Smooth muscle cell of the brain vasculature (primary cell): Measurements from ENCODE around the gene PIGL.
"Not testable (repeated sequence)": the region's sequence is repeated elsewhere in the genome, so short reads cannot be mapped to it uniquely, and the experiment has no call there.

Experiments
- DNase-seq: peaks from one replicate; pipeline ENCODE4 v3.0.0-alpha.2; 2012; ENCODE audit warnings: low read depth, low spot score

Gene PIGL

DNA sequence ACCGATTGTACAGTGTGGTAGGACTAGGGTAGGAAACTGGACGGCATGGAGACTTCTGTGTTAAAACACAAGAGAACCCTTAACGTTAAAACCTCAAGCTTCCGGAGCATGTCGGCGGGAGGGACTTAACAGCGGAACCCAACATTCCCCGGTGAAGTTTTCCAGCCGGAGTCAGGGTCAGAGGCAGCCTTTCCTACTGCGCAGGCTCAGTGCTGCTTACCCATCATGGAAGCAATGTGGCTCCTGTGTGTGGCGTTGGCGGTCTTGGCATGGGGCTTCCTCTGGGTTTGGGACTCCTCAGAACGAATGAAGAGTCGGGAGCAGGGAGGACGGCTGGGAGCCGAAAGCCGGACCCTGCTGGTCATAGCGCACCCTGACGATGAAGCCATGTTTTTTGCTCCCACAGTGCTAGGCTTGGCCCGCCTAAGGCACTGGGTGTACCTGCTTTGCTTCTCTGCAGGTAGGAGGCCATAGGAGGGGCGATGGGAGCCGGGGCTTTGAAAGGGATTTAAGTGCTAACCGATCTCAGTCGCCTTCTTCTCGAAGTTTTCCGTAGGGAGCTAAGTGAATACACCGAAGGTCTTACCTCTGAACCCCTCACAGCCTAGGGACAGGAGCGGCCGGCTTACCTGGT lies at the start of gene PIGL:
Gene PIGL, plus strand, starts transcription at position 209 of the 634 bp plus-strand sequence. Its CDS starts 17 bp downstream, at position 226.
- peak; percentile 91 for DNase-seq

GRCh38 chr17:16171613-16172012 lies 45.4 kb upstream of the PIGL start:
- peak; percentile 66 for DNase-seq

- no peak for DNase-seq
Observed at GRCh38 chr17:16178836-16179235, 38.2 kb upstream of the PIGL start.

- DNase-seq: no peak
Observed at GRCh38 chr17:16181581-16181980, 35.4 kb upstream of the PIGL start.

GRCh38 chr17:16187642-16188041 lies 29.4 kb upstream of the PIGL start:
- DNase-seq: no peak

DNA sequence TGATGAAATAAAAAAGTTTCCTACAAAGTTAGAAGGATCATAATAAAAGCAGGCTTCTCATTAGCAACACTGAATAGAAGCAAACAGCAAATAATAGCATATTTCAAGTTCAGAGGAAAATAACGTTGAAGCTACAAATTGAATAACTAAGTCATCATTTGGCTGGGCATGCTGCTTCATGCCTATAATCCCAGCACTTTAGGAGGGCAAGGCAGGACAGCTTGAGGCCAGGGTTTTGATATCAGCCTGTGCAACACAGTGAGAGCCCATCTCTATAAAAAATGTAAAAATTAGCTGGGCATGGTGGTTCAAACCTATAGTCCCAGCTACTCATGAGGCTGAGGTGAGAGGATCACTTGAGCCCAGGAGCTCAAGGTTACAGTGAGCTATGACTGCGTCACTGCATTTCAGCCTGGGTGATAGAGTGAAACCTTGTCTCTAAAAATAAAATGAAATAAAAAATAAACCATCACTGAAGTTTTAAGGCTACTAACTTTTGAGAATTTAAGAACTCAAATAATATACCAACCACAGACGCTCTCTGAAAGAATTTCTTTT lies 27.1 kb upstream of the PIGL start:
- DNase-seq: no peak

- DNase-seq: no peak
Observed at GRCh38 chr17:16190703-16191360, 26.2 kb upstream of the PIGL start.

GRCh38 chr17:16191604-16192003 lies 25.4 kb upstream of the PIGL start:
- no peak for DNase-seq

- DNase-seq: not testable (repeated sequence)
Observed at GRCh38 chr17:16194307-16194835, 22.6 kb upstream of the PIGL start.

DNA sequence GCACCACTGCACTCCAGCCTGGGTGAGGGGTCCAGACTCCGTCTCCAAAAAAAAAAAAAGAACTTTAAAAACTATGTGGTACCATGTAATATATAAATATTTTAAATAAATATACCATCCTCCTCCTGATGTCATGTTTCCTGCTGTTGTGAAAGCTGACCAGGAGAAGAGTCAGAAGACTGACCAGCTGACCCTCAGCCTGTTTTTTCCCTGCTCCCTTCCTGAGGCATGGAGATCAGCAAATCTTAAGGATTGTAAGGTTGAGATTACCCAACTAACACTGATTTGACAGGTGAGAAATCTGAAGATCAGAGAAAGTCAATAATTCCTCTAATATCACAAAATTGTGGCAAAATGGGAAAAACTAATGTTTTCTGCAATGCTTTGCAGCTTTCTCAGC lies 19.7 kb upstream of the PIGL start:
- no peak for DNase-seq

DNA sequence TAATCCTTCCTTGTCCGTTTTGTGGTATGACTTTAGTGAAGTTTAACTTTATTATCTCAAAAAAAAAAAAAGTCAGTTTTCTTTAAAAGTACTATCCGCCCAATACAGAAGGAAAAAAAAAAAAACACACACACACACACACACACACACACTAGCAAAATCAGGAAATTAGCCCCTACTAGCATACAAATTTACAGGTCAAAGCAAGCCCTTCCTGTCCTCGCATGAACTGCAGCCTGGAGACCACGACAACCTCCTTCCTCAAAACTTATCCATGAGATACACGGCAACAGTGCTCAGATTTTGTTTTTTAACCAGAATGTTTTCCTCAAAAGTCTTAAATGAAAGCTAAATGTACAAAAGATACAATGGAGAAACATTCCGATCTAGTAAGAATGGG lies 17.9 kb upstream of the PIGL start:
- no peak for DNase-seq

GRCh38 chr17:16201693-16202131 lies 15.3 kb upstream of the PIGL start:
- not testable (repeated sequence) for DNase-seq

DNA sequence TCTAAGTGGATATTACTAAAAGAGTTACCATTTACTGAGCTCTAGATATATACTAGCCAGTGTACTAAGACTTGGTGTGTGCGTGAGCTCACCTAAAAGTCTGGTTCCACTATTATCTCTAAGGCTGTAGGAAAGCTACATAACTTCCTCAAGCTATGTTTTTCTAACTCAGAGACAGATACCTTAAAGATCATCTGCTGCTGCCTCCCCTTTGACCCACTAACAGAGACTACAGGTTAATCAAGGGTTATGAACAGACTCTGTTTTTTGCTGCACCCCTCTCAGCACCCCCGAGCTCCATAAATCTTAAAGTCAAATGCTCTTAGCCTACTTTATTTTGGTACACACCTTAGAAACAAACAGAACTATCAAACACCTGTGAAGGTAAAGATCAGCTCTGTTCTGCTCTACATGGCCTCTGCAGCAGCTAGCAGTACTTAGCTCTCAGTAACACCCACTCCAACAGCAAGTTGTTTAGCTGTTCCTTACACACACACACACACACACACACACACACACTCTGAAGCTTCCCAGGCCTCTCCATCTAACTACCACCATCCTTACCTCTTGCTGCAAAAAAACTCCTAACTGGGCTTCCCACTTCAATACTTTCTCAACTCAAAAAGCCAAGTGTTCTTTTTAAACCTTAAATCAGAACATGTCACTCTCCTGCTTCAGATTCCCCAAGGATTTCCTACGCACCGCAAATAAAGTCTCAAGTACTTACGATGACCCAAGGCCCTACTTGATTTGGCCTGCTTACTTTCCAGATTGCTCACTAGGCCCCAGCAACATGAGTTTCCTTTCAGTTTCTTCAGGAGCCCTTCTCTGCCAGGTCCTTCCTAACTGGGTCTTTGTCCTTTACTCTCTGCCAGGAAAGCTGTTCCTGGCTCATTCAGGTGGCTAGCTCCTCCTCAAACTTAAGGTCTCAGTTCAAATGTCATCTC lies 14.2 kb upstream of the PIGL start:
- DNase-seq: not testable (repeated sequence)

DNA sequence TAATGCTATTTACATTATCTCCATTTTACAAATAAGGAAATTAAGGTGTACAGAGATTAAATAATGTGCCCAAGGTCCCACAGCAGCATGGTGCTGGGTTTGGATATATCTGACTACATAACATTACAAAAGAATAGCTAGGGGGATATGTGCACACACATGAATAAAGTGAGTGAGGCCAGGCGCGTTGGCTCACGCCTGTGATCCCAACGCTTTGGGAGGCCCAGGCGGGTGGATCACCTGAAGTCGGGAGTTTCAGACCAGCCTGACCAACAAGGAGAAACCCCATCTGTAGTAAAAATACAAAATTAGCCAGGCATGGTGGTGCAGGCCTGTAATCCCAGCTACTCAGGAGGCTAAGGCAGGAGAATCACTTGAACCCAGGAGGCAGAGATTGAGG lies 12.2 kb upstream of the PIGL start:
- DNase-seq: not testable (repeated sequence)

DNA sequence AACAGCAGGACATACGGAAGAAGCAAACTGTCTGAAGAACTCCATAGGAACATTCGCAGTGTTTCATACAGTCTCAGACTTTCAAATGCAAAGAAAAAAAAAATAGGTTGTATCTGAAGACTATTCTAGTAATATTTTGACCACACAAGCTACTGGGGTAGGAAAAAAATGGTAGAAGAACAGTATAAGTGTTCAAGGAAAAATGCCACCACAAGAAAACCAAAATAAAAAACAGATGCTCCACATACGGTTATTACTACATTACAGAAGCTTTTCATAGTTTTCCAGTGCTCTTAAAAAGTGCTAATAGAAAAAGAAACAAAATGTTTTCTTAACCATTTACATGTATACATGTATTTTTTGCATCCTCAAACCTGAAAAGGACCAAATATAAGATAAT lies 5.4 kb upstream of the PIGL start:
- DNase-seq: no peak

- no peak for DNase-seq
Observed at GRCh38 chr17:16212793-16213192, 4.2 kb upstream of the PIGL start.

- no peak for DNase-seq
Observed at GRCh38 chr17:16214190-16215001, 2.6 kb upstream of the PIGL start.

- DNase-seq: no peak
Observed at GRCh38 chr17:16215002-16215272, 2.1 kb upstream of the PIGL start.

DNA sequence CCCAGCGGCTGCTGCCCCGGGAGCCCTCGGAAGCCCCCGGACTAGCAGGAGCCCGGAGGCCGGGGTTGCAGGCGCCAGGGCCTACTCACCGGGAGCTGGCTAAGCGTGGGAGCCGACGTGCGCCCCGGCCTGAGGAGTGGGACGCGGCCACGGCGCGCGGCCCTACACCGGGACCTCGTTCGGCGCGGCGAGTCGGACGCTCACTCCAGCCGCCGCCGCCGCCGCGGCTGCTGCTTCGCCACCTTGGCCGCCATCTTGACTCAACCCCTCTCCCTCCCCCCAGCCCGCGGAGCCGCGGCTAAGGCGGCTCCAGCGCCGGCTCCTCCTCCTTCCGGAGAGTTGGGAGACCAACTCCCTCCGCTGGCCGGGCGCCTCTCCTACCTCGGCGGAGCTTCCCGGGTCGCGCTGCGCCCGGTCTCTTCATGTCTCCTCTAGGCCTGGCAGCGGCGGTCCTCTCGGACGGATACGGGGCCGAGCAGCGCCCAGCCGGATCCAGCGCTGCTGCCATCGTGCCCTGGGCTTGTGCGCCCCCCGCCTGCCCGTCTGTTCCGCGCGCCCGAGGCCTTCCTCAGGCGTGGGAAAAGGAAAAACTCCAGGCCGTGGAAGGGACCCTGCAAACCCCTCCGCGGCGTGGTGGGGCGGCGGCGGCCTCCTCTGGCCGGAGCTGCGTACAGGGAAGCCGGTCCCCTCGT lies 1.6 kb upstream of the PIGL start, which contains the start of gene NCOR1:
Gene NCOR1, minus strand, starts transcription at position 262 of the 692 bp plus-strand sequence. CDS start 20,965 bp downstream, outside the sequence.
- DNase-seq: peak; percentile 83

DNA sequence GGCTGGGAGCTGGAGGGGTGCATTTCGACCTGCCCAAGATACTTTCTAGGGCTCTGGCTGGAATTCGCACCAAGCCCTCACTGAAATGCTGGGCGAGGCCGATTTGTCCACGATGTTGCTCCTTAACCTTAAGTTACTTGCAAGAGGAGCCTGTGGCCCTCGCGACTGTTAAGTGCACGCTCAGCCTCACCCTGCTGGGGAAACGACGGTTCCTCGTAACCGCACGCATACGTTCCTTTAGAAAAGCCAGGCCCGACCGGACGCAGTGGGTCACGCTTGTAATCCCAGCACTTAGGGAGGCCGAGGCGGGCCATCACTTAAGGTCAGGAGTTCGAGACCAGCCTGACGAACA lies 1.1 kb upstream of the PIGL start:
- no peak for DNase-seq
